ENCODE data around the gene PISD.

DNA sequence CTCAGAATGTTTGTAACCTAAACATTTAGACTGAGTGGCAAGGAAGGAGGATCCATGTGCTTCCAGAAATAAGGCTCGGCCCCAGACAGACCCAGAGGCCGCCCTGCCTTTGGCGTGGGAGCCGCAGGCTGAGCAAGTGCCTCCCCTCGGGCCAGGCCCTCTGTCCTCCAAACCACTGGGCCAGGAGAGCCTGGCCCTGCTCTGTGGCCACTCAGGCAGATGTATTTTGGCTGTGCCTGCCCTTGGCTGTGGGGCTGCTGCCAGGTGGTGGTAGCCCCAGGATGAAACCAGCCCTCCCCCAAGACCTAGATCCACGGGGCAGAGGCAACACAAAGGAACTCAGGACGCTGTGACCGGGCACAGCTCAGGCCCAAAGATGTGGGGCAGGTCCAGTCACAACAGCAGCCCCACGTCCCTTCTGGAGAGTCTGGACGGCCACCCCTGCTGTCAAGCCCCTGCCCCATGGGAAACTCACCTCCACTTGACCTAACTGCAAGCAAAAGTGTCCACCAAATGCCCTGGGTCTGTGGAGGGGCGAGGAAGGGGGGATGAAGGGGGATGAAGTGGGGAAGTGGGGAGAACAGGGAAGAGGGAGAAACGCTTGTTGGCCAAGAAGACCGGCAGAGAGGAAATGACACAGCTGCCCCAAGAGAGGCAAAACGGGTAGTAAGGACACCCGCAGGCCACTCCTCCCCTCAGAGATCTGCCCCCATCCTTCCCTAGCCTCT lies 24.0 kb downstream of the PISD start:
- TF ChIP-seq, protein P1, sequence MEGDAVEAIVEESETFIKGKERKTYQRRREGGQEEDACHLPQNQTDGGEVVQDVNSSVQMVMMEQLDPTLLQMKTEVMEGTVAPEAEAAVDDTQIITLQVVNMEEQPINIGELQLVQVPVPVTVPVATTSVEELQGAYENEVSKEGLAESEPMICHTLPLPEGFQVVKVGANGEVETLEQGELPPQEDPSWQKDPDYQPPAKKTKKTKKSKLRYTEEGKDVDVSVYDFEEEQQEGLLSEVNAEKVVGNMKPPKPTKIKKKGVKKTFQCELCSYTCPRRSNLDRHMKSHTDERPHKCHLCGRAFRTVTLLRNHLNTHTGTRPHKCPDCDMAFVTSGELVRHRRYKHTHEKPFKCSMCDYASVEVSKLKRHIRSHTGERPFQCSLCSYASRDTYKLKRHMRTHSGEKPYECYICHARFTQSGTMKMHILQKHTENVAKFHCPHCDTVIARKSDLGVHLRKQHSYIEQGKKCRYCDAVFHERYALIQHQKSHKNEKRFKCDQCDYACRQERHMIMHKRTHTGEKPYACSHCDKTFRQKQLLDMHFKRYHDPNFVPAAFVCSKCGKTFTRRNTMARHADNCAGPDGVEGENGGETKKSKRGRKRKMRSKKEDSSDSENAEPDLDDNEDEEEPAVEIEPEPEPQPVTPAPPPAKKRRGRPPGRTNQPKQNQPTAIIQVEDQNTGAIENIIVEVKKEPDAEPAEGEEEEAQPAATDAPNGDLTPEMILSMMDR (IDR thresholded peaks at IDR 0.05), result no peak
- TF ChIP-seq EP300 (IDR thresholded peaks at IDR 0.05) (no peak), POLR2A (IDR thresholded peaks at IDR 0.05) (no peak)
